HG03175 (cell line): ENCODE data around the gene OPN3.

Experiments used
- ATAC-seq: cut with Tn5 transposase; IDR thresholded peaks from one replicate; pipeline ENCODE4 v1.9.1; 2021; ENCODE audit warnings: mild to moderate bottlenecking, moderate library complexity; ENCODE audit not compliant: unreplicated experiment

The OPN3 gene

DNA sequence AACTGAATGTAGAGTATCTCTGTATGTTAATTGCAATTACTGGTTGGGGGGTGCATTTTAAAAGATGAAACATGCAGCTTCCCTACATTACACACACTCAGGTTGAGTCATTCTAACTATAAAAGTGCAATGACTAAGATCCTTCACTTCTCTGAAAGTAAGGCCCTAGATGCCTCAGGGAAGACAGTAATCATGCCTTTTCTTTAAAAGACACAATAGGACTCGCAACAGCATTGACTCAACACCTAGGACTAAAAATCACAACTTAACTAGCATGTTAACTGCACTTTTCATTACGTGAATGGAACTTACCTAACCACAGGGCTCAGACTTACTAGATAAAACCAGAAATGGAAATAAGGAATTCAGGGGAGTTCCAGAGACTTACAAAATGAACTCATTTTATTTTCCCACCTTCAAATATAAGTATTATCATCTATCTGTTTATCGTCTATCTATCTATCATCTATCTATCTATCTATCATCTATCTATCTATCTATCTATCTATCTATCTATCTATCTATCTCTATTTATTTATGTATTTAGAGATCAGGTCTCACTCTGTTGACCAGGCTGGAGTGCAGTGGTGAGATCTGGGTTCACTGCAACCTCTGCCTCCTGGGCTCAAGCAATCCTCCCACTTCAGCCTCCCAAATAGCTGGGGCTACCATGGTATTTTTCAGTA lies 47.8 kb downstream of the OPN3 start:
- ATAC-seq: peak; percentile 62

DNA sequence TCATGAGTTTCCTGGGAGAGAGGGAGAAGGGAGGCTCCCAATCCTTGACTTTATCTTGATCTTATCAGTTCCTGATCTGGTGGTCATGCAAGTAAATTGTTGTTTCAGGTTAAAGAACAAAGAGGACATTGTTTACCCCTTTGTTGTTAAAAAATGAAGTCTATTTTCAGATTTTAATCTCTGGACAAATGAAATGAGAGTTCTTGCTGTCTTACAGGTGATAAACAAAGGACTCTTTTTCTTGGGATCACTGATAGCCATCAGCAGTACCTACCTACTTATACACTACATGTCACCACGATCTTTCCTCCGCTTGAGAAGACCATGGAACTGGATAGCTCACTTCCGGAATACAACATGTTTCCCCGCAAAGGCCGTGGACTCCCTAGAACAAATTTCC lies 48.4 kb downstream of the OPN3 start:
- no peak for ATAC-seq

DNA sequence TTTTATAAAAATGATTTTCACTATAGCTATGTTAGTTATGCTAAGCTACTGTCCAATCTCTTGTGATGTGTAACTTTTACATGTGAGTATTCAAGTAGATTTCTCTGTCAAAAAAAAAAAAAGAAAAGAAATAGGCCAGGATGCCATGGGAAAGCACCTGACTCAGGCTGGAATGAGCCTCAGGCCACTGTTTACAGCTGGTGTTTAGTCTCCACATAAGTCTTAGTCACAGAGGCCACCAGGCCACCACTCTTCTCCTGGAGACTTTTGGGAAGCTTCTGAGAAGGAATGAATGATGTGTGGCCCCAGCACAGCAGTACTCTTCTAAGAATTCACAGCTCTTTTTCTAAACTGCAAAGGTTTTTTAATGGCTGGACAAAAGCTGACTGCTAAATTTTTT lies 48.9 kb downstream of the OPN3 start:
- no peak for ATAC-seq

GRCh38 chr1:241590719-241591118 lies 49.5 kb downstream of the OPN3 start:
- no peak for ATAC-seq

- no peak for ATAC-seq
These were observed 50.6 kb downstream of the OPN3 start for GRCh38 chr1:241589521-241589920.

GRCh38 chr1:241586905-241587512 lies 53.2 kb downstream of the OPN3 start:
- no peak for ATAC-seq

DNA sequence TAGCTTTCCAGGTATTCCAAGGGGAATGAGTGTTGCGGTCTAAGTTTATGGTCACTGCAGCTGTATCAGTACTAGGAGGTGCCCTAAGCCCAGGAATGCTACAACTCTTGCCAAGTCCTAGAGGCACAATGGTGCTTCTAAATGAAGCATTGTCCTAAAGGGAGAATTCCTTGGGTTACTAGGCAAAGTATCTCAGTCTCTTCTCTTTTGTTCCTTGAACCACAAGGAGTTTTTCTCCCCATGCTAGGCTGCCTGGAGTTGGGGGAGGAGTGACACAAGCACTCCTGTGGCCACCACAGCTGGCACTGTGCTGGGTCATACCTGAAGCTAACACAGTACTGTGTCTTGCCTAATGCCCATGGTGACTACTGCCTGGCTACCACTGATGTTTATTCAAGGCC lies 57.2 kb downstream of the OPN3 start:
- no peak for ATAC-seq

DNA sequence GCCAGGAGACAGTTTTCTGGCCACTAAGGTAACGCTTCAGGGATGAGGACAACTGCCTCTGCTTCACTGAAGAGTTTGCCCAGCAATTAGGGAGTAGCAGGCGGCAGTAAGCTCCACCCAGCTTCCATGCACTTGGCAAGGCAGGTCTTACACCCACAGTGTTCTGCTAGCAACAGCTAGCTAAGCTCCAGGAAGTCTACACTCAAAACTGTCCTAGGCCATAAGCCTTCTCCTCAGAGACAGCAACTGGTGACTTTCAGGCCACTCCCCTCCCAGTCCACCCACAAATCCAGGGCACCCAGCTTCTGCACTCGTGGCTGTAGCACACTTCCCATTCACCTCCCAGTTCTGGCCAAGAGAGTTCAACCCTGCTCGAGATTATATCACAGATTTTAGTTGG lies 60.7 kb downstream of the OPN3 start:
- ATAC-seq: no peak

GRCh38 chr1:241574154-241574553 lies 66.0 kb downstream of the OPN3 start:
- no peak for ATAC-seq

DNA sequence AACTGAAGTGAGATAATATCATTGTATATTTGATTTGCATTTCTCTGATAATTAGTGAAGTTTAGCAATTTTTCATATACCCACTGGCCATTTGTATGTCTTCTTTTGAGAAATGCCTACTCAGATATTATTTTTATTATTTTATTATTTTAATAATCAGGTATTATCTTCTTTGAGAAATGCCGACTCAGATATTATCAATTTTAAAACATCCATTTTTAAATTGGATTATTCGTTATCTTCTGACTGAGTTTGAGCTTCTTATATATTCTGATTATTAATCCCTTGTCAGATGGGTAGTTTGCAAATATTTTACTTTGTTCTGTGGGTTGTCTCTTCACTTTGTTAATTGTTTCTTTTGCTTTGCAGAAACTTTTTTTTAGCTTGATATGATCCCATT lies 70.3 kb downstream of the OPN3 start:
- no peak for ATAC-seq

- ATAC-seq: no peak
These were observed 79.4 kb downstream of the OPN3 start for GRCh38 chr1:241560849-241561187.

DNA sequence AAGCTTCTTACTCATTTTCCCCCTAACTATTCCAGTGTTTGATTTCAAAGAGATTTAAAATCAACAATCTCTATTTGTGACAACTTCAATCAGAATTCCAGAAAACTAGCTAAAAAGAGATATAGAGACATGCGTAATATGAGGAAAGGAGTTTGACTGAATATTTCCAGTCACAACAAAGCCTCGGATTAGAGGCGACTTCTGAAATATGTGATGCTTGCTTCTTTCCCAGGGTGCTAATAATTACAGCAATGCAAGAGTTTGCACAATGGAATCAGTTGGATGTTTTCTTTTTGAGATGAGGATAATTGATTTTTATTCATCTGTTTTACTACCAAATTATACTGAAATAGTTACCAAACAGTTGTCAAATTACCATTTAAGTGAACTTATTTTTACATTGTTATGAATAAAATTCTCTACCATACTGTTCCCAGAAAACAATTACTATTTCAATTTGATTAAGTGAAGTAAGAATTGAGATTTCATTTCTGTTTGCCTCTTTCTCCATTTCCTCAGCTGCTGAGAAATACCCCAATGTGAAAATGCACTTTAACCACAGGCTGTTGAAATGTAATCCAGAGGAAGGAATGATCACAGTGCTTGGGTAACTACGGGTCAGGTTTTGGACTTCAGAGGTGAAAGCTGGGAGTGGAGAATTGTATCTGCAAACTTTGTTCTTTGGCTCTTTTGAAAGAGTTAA lies 79.9 kb downstream of the OPN3 start:
- ATAC-seq: no peak

DNA sequence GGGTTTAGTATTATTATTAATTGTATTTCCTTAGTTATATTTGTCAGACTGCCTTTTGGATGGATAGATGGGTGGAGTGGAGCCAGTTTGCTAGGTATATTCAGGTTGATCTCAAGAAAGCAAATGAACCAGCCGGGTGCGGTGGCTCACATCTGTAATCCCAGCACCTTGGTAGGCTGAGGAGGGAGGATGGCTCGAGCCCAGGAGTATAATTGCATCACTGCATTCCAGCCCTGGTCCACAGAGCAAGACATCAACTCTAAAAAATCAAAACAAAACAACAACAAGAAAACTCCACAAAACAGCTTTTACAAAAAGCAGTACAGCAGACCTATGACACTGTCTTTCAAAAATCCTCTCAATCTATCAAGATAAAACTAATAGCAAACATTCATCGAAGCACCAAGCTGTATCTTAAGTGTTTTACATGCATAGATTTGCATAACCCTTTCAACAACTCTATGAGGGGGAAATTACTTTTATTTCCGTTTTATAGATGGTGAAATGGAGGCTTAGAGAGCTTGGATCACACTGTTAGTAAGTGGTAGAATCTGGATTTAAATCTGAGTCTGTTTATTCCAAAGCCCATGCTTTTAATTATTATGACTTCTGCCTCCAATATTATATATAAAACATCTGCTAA lies 82.5 kb downstream of the OPN3 start:
- no peak for ATAC-seq

DNA sequence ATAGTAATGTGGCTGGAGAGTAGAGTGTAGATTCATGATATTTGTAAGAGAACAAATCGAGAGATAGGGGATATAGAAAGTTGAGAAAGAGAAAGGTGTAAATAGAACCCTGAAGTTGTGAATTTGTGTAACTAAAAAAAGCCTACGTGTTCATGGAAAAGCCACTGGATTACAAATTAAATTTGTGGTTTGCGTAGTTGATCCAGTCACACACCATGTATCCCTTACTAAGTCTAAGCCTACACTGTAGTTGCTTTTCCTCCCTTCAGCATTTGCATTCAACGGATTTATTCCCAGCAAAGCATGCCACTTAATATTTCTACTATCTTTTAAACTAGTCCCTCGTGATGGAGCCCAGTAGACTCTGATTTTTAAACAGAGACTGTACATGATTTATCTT lies 83.1 kb downstream of the OPN3 start:
- ATAC-seq: no peak

DNA sequence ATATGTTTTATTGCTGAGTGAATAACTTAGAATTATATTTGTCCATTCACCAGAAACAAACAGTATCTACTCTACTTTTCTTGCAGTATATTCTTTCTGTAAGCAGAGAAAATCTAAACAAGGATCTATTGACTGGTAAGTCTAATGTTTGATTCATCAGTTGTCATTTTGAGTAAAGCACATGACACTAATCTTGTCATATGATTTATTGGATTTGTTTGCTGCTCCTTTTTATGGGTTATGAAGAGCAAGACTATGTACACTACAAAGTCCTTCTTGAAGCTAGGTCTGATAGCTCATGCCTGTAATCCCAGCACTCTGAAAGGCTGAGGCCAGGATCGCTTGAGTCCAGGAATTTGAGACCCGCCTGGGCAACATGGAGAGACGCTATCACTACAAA lies 84.6 kb downstream of the OPN3 start:
- no peak for ATAC-seq

DNA sequence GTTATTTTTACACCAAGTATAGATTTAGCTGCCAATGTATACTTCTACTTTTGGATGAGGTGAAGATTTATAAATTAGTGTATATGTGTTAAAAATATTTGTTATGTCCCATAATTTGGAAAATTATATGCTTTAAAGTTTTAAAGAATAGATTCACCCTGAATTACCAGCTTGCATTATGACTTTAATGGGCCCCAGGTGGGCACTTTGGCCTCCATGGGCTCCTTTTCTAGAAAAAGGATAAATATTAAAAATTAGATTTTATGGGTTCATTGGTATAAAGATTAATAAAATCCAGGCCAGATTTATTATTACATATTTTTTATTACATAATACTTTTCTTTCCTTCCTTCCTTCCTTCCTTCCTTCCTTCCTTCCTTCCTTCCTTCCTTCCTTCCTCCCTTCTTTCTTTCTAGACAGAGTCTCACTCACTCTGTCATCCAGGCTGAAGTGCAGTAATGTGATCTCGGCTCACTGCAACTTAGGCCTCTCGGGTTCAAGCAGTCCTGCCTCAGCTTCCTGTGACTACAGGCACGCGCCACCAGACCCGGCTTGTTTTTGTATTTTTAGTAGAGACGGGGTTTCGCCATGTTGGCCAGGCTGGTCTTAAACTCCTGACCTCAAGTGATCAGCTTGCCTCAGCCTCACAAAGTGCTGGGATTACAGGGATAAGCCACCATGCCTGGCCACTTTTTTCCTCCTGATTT lies 86.1 kb downstream of the OPN3 start:
- ATAC-seq: no peak

DNA sequence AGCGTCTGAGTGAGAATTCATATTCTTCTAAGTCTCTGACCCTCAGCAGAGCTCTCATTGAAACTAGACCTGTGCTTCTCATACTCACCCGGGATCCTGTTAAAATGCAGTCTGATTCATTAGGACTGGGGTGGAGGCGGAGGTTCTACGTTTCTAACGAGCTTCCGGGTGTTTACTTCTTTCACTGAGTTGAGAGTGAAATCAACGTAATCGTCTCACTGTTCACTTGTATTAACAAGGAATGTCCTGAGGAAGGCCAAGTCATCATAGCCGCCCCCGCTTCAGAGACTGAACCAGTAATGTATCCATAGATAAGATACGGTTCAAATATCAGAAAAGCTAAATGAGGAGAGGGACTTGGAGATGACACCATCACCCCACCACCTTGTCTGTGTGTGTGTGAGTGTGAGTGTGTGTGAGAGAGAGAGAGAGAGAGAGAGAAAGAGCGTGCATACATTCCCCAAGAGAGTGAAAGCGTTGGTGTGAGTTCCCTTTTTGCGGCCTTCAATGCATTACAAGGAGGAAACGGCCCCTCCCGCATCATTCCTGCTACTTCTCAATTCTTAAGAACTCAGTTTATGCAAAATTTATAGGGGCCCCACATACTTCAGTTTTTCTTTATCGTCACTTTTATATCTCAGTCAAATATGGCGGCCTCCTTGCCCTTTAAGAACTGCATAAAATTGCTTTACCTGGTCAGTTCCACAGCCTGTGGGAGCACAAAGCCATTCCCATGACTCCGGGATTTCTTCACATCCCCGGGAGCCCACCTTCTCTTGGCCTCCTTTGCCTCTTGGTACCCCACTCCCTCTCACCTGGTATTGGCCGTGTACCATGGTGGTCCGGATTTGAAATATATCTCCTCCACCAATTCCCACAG lies 88.2 kb downstream of the OPN3 start:
- ATAC-seq: peak; percentile 86

- no peak for ATAC-seq
These were observed 89.9 kb downstream of the OPN3 start for GRCh38 chr1:241550318-241550717.

- ATAC-seq: no peak
These were observed 92.2 kb downstream of the OPN3 start for GRCh38 chr1:241548008-241548407.
